MM.1S (cell line): Measurements from ENCODE around the gene PCDH1.
A peak's percentile ranks its signal among the peaks of the same experiment; 100 is the strongest.

Experiments
- DNase-seq: peaks from one replicate; pipeline ENCODE4 v3.0.0-alpha.2; 2015
- H2AFZ ChIP-seq: fragments of 300-600 bp; sonication (generic); 2 replicates; pipeline ENCODE4 v1.6.0; 2016; ENCODE audit warnings: antibody characterized with exemption, low read length
- H3F3A ChIP-seq: fragments of 300-600 bp; sonication (generic); 2 replicates; pipeline ENCODE4 v1.6.1; 2016; ENCODE audit warnings: mild to moderate bottlenecking, antibody characterized with exemption, low read length, moderate library complexity, mixed read lengths; ENCODE audit not compliant: insufficient read depth
- H3K27ac ChIP-seq: fragments of 300-600 bp; sonication (generic); 2 replicates; pipeline ENCODE4 v1.5.1; 2016; ENCODE audit warnings: mild to moderate bottlenecking, low read length
- H3K27me3 ChIP-seq: fragments of 300-600 bp; sonication (generic); replicated peaks from 2 replicates; pipeline ENCODE4 v1.6.0; 2016; ENCODE audit warnings: low read length; ENCODE audit not compliant: insufficient read depth
- H3K36me3 ChIP-seq: fragments of 300-600 bp; sonication (generic); replicated peaks from 2 replicates; pipeline ENCODE4 v1.6.1; 2016; ENCODE audit warnings: mild to moderate bottlenecking, low read length, mixed read lengths; ENCODE audit not compliant: insufficient read depth
- H3K4me1 ChIP-seq: fragments of 300-600 bp; sonication (generic); 2 replicates; pipeline ENCODE4 v1.6.1; 2016; ENCODE audit warnings: low read length, mixed read lengths
- H3K4me2 ChIP-seq: fragments of 300-600 bp; sonication (generic); 2 replicates; pipeline ENCODE4 v1.6.0; 2016; ENCODE audit warnings: low read depth, low read length
- H3K4me3 ChIP-seq: fragments of 300-600 bp; sonication (generic); 2 replicates; pipeline ENCODE4 v1.5.1; 2016; ENCODE audit warnings: low read length, mixed read lengths
- H3K79me2 ChIP-seq: fragments of 300-600 bp; sonication (generic); 2 replicates; pipeline ENCODE4 v1.6.1; 2016; ENCODE audit warnings: mixed run types, low read length, mixed read lengths
- H3K9ac ChIP-seq: fragments of 300-600 bp; sonication (generic); 2 replicates; pipeline ENCODE4 v1.6.1; 2016; ENCODE audit warnings: low read length, mixed read lengths
- H3K9me2 ChIP-seq: fragments of 300-600 bp; sonication (generic); replicated peaks from 2 replicates; pipeline ENCODE4 v1.6.1; 2016; ENCODE audit warnings: mild to moderate bottlenecking, low read length, mixed read lengths; ENCODE audit not compliant: insufficient read depth
- H3K9me3 ChIP-seq: fragments of 300-600 bp; sonication (generic); replicated peaks from 2 replicates; pipeline ENCODE4 v1.6.1; 2016; ENCODE audit warnings: mild to moderate bottlenecking, low read length, mixed read lengths; ENCODE audit not compliant: insufficient read depth
- H4K20me1 ChIP-seq: fragments of 300-600 bp; sonication (generic); 2 replicates; pipeline ENCODE4 v1.6.1; 2016; ENCODE audit warnings: mild to moderate bottlenecking, low read length, moderate library complexity, mixed read lengths; ENCODE audit not compliant: insufficient read depth
- EZH2 ChIP-seq: fragments of 300-600 bp; sonication (generic); optimal IDR thresholded peaks from 2 replicates; pipeline ENCODE3; 2017; ENCODE audit warnings: low read depth, mild to moderate bottlenecking, antibody characterized with exemption, low read length, mixed read lengths
- EZH2phosphoT487 ChIP-seq: fragments of 300-600 bp; sonication (generic); IDR thresholded peaks from 2 replicates; pipeline ENCODE4 v1.6.1; 2018; ENCODE audit warnings: antibody characterized with exemption, low read length
- TF ChIP-seq, protein P1 (sequence below): fragments of 300-600 bp; sonication (generic); IDR thresholded peaks from 2 replicates; pipeline ENCODE4 v1.5.1; 2016; ENCODE audit warnings: antibody characterized with exemption, low read length, mixed read lengths

The PCDH1 gene

DNA sequence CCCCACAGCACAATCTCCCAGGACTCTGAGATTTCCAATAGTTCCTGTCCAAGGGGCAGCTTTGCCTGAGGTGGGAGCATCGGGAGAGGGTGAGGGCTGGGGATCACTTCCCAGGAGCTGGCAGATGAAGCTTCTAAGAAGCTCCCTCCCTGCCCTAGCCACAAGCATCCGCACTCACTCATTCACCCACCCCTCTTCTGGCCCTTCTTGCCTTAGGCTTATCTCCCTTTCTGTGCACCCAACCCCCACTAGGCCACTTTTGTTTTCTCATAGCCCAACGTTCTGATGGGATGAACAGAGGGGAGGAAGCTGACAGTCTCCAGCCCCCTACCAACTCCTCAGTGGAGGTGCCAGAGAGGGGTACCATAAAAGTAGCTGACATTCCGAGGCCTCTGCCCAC lies 3.7 kb upstream of the PCDH1 start:
- H3K9me2 ChIP-seq = no peaks in the 10 kb centered on the region
- H3K27me3 ChIP-seq = peaks cover 41% of the 10 kb centered on the region
- no peak for DNase-seq
- H3K4me2 ChIP-seq = peak overlapping the region; percentile 22; the same call in 1 of the 2 replicates
- H3K36me3 ChIP-seq = no peaks in the 10 kb centered on the region
- peaks cover 4% of the 10 kb centered on the region for H3F3A ChIP-seq
- peaks cover 37% of the 10 kb centered on the region for H3K4me1 ChIP-seq
- no peak overlapping the region for H3K4me3 ChIP-seq
- H3K9me3 ChIP-seq = no peaks in the 10 kb centered on the region
- no peak for TF ChIP-seq EZH2phosphoT487
- TF ChIP-seq EZH2 = no peak
- peak overlapping the region; percentile 29; the same call in 1 of the 2 replicates for H3K27ac ChIP-seq
- H3K9ac ChIP-seq = peak overlapping the region; percentile 30; the same call in 1 of the 2 replicates
- H3K79me2 ChIP-seq = no peaks in the 10 kb centered on the region
- no peaks in the 10 kb centered on the region for H4K20me1 ChIP-seq
- H2AFZ ChIP-seq = no peak overlapping the region

DNA sequence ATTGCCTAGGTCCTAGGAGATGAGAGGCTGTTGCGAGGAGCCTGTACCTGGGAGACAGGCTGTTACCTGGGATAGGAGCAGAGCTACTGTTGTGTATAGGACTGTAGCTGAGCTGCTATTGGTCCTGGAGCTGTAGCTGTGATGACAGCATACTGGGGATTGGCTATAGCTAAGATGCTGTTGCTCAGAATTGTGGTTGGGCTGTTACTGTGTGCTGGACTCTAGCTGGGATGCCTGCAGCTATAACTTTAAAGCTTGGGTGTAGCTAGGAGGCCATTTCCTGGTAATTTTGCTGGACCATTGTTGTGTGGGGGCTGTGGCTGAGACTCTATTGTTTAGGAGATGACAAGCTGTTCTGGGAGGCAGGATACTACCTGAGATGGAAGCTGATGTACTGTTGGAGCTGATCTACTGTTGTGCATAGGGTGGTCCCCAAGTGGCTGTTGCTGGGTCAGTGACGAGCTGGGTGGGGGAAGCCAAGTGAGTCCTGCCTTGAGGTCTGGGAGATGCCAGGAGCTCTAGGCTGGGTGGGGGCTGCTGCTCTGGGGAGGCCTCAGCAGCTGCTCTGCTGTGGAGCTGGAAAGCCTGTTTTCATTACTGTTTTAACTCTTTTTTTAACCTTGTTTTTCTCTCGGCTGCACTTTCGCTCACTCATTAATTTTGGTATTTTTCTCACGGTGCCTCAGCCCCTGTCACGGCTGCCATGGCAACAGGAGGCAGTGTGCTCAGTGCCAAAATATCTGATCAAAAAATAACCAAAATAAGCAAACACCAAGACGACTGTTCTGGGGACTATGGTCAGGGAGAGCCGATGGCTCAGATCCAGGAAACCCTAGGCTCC lies 3.0 kb upstream of the PCDH1 start:
- Histone ChIP-seq H3K36me3 (no peaks in the 10 kb centered on the region), H3K4me1 (peaks cover 37% of the 10 kb centered on the region), H3K9ac (peak overlapping the region; percentile 30; the same call in 1 of the 2 replicates), H2AFZ (no peak overlapping the region), H3K9me3 (no peaks in the 10 kb centered on the region), H3K9me2 (no peaks in the 10 kb centered on the region), H3K27me3 (peaks cover 48% of the 10 kb centered on the region), H3K27ac (peak overlapping the region; percentile 29; the same call in 1 of the 2 replicates), H4K20me1 (no peaks in the 10 kb centered on the region), H3K79me2 (no peaks in the 10 kb centered on the region), H3K4me2 (peak overlapping the region; percentile 22; the same call in 1 of the 2 replicates), H3F3A (peaks cover 4% of the 10 kb centered on the region), H3K4me3 (no peak overlapping the region)
- peak; percentile 61 for DNase-seq
- TF ChIP-seq EZH2 (no peak), EZH2phosphoT487 (no peak)
- TF ChIP-seq, protein P1, sequence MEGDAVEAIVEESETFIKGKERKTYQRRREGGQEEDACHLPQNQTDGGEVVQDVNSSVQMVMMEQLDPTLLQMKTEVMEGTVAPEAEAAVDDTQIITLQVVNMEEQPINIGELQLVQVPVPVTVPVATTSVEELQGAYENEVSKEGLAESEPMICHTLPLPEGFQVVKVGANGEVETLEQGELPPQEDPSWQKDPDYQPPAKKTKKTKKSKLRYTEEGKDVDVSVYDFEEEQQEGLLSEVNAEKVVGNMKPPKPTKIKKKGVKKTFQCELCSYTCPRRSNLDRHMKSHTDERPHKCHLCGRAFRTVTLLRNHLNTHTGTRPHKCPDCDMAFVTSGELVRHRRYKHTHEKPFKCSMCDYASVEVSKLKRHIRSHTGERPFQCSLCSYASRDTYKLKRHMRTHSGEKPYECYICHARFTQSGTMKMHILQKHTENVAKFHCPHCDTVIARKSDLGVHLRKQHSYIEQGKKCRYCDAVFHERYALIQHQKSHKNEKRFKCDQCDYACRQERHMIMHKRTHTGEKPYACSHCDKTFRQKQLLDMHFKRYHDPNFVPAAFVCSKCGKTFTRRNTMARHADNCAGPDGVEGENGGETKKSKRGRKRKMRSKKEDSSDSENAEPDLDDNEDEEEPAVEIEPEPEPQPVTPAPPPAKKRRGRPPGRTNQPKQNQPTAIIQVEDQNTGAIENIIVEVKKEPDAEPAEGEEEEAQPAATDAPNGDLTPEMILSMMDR = no peak

DNA sequence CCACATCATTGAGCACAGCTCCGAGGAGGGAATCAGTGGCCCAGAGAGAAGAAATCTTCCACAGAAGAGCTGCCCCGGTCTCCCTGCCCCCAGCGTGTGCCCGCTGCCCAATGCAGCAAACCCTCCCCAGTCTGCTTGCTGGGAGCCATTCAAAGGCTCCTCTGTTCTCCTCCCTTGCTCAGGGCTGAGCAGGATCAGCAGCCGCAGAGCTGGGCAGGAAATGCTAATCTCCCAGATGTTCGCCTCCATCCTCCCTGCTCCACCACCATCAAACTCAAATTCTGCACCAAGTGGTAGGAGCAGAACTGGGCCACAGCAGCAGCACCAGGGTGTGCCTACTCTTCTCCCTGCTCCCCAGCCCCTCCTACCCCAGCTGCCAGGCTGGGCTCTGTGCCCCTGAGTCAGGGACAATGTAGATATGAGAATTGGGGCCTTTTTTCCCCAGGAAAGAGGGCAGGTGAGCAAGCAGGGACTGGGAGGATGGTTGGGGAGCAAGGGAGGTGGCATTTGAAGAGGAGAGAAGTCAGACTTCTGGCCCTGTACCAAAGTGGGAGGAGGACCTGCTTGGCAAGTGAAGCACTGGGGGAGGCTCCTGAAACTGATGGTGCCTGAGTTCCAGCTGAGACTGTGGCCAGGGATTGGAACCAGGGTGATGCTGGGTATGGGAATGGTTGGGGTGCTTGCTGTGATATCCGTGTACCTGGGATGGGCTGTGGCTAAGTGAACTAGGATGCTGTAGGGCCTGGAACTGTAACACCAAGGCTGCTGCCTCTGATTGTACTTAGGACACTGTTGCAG lies 1.9 kb upstream of the PCDH1 start:
- no peak for DNase-seq
- Histone ChIP-seq H3K79me2 (no peaks in the 10 kb centered on the region), H3K4me2 (no peak overlapping the region), H2AFZ (no peak overlapping the region), H3F3A (peaks cover 4% of the 10 kb centered on the region), H3K27ac (no peak overlapping the region), H4K20me1 (no peaks in the 10 kb centered on the region), H3K9me3 (no peaks in the 10 kb centered on the region), H3K4me3 (no peak overlapping the region), H3K36me3 (no peaks in the 10 kb centered on the region), H3K27me3 (peaks cover 50% of the 10 kb centered on the region), H3K4me1 (peaks cover 37% of the 10 kb centered on the region), H3K9ac (no peak overlapping the region), H3K9me2 (no peaks in the 10 kb centered on the region)
- TF ChIP-seq EZH2phosphoT487 (no peak), EZH2 (no peak)
- TF ChIP-seq, protein P1 = no peak
